Gastrocnemius medialis (tissue), 4 donors: ENCODE results near the gene ONECUT3.

ENCODE experiments used
- POLR2A ChIP-seq, 2 donors: fragments of 450-650 bp; IDR thresholded peaks; one replicate each; pipeline ENCODE4 v1.6.1; 2017; ENCODE audit warnings: antibody characterized with exemption in 2 of 2, mild to moderate bottlenecking in 2 of 2, moderate library complexity in 2 of 2
- TF ChIP-seq, protein P1 (sequence below), 5 experiments: fragments of 450-650 bp in 3 of 5; fragments of 200-600 bp in 2 of 5; sonication (generic) in 2 of 5; IDR thresholded peaks in 4 of 5; conservative IDR thresholded peaks in 1 of 5; 1 replicate in 4 of 5; 2 replicates in 1 of 5; pipeline ENCODE4 v1.5.1; 2016 to 2019; ENCODE audit warnings: antibody characterized with exemption in 5 of 5, mild to moderate bottlenecking in 3 of 5, moderate library complexity in 3 of 5

DNA sequence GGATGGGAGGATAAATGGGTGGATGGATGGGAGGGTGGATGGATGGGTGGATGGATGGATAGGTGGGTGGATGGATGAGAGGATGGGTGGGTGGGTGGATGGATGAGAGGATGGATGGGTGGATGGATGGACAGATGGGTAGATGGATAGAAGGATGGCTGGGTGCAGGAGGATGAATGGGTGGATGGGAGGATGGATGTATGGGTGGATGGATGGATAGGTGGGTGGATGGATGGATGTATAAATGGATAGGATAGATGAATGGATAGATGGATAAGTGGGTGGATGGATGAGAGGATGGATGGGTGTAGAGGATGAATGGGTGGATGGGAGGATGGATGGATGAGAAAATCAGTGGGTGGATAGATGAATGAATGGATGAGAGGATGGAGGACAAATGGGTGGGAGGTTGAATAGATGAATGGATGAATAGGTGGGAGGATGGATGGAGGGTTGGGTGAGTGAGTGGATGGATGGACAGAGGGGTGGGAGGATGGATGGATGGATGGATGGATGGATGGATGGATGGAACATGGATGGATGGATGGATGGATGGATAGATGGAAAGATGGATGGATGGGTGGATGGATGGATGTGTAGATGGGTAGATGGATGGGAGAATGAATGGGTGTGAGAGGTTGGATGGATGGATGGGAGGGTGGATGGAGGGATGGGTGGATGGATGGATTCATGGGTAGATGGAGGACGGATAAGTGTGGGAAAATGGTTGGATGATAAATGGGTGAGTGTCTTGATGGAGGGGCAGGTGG lies 35.9 kb upstream of the ONECUT3 start:
- TF ChIP-seq, protein P1, sequence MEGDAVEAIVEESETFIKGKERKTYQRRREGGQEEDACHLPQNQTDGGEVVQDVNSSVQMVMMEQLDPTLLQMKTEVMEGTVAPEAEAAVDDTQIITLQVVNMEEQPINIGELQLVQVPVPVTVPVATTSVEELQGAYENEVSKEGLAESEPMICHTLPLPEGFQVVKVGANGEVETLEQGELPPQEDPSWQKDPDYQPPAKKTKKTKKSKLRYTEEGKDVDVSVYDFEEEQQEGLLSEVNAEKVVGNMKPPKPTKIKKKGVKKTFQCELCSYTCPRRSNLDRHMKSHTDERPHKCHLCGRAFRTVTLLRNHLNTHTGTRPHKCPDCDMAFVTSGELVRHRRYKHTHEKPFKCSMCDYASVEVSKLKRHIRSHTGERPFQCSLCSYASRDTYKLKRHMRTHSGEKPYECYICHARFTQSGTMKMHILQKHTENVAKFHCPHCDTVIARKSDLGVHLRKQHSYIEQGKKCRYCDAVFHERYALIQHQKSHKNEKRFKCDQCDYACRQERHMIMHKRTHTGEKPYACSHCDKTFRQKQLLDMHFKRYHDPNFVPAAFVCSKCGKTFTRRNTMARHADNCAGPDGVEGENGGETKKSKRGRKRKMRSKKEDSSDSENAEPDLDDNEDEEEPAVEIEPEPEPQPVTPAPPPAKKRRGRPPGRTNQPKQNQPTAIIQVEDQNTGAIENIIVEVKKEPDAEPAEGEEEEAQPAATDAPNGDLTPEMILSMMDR (IDR thresholded peaks at IDR 0.05 in 4 of 5, conservative IDR thresholded peaks at IDR 0.05 in 1 of 5), result no peak
- no peak for TF ChIP-seq POLR2A (IDR thresholded peaks at IDR 0.05)
